HG03565 (cell line): Measurements from ENCODE around the gene RHNO1.
"Not testable (repeated sequence)": the region's sequence is repeated elsewhere in the genome, so short reads cannot be mapped to it uniquely, and the experiment has no call there.

Experiments used
- ATAC-seq: cut with Tn5 transposase; IDR thresholded peaks from one replicate; pipeline ENCODE4 v1.9.1; 2021; ENCODE audit warnings: mild to moderate bottlenecking, moderate library complexity; ENCODE audit not compliant: unreplicated experiment

The RHNO1 gene

DNA sequence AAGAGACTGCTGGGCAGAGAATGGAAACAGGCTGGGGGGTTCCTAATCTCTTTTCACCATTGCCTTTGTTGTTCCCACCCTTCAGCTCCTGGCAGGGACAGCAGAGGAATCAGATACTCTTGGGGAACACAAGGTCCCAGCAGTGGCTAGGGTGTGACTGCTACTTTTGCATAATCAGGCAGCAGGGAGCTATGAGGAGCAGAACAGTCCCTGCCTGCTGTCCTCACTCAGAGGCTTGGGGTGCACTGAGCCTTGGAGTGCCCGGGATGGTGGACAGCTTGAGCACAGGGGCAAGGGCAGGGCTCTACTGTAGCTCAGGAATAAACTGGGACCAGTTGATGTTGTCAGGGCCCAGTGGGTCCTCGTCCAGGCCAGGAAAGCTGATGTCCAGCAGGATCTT, 18.7 kb upstream of the RHNO1 start:
- ATAC-seq: no peak

DNA sequence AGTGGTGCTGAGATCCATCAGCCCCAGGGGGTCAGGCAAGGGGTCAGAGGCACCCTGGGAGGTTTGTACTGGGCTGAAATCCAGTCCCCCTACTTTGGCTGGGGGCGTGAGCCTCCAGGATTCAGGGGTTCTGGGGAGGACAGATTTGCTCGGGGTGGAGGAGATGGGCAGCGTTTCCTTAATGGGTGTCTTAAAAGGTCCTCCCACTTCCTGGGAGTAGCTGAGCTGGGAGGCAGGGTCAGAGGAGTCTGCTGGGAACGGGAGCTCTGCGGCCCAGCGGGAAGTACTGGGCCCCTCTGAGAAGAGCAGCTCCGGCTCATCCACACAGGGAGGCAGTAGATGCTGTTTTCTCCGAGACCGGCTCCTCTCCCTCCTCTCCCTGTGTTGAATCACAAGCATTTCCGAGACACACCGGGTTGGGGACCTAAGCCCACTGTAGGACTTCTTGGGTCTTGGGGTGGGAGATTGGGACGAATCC, 18.0 kb upstream of the RHNO1 start:
- no peak for ATAC-seq

DNA sequence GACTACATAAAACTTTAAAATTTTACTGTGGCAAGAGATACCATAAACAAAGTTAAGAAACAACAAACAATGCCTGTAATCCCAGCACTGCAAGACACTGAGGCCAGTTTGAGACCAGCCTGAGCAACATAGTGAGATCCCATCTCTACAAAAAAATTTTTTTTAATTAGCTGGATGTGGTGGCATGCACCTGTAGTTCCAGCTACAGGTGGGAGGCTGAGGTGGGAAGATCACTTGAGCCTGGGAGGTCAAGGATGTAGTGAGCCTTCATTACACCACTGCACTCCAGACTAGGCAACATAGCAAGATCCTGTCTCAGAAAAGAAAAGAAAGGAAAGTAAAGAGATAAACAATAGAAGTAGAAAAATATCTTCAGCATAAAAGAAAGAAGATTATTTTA, 16.9 kb upstream of the RHNO1 start:
- ATAC-seq: no peak

DNA sequence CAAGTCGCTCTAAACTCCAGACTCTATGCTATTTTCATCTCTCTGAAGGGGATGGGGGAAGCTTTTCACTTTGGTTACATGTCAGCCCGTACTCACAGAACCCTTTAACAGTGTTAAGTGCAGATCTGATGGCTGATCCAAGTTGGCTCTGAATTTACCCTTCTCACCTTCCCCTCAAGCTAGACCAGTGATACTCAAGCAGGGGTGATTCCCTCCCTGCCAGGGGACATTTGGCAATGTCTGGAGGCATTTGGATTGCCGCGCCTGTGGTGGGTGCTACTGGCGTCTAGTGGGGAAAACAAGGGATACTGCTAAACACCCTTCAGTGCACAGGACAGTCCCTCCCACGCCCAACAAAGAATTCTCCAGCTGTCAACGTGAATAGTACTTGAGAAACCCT, 14.1 kb upstream of the RHNO1 start:
- no peak for ATAC-seq

DNA sequence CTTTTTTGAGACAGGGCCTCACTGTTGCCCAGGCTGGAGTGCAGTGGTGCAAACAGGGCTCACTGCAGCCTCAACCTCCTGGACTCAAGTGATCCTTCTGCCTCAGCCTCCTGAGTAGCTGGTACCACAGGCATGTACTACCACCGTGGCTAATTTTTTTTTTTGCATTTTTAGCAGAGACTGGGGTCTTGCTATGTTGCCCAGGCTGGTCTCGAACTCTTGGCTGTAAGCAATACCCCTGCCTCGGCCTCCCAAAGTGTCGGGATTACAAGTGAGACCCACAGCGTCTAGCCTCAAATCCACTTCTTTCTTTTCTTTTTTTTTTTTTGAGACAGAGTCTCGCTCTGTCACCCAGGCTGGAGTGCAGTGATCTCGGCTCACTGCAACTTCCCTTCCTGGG, 13.6 kb upstream of the RHNO1 start:
- ATAC-seq: not testable (repeated sequence)

DNA sequence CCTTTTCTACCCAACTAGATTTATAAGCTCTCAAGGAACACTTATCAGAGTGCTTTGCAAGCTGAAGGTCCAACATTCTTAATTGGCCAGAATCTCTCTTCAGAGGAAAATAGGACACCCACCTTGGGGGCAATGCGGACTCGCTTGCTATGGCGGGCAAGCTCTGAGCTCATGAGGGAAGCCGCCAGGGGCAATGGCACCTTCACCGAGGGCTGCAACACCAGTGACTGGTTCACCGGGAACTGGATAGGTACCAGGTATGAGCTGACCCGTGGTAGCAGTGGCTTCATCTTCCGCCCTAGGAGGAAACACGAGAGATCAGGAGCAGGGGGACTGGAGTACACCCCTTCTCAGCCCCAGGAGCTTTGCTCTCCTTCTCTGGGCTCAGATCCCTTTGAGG, 12.8 kb upstream of the RHNO1 start:
- no peak for ATAC-seq

DNA sequence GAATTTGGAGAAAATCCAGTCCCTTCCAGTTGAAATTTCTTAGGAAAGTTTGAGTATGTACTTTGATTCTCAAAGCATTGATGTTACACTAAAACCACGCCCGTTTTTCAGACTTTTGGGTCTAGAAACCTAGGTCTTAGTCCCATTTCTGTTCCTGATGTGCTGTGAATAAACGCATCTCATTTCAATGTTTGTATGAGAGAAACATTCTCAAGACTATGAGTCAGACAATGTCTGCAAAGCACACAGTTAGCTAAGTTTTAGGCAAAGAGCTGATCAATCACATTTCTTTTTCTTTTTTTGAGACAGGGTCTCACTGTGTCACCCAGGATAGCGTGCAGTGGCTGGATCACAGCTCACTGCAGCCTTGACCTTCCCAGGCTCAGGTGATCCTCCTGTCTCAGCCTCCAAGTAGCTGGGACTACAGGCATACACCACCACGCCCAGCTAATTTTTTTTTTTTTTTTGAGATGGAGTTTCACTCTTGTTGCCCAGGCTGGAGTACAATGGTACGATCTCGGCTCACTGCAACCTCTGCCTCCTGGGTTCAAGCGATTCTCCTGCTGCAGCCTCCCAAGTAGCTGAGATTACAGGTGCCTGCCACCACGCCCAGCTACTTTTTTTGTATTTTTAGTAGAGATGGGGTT, 7.9 kb upstream of the RHNO1 start:
- ATAC-seq: not testable (repeated sequence)

DNA sequence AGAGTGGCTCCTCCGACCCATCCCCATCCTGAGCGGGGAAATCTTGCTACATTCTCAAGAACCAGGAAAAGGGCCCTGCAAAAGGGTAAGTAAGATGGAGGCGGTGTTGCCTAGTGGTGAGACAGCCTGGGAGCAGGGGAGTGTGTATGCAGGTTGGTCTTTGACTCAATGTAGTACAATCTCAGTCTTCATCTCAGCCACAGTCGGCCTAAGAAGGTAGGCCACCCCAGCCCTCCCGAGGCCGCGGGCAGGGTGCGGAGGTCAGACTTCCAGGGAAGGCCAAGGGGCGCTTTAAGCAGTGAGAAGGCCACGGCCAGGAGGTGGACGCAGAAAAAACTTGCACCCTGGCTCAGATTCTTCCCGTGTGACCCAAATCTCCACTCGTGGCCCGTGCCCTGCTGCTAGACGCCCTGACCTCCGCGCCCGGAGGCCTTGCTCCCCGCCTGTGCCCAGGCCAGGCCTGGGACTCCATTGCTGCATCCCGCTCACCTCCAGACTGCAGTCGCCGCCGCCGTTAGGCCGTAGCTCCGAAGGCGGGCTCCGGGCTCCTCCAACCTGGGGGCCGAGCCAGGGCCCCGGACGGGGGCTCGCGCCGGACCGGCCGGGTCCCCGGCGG, 484 bp upstream of the RHNO1 start:
- ATAC-seq: peak; percentile 29

DNA sequence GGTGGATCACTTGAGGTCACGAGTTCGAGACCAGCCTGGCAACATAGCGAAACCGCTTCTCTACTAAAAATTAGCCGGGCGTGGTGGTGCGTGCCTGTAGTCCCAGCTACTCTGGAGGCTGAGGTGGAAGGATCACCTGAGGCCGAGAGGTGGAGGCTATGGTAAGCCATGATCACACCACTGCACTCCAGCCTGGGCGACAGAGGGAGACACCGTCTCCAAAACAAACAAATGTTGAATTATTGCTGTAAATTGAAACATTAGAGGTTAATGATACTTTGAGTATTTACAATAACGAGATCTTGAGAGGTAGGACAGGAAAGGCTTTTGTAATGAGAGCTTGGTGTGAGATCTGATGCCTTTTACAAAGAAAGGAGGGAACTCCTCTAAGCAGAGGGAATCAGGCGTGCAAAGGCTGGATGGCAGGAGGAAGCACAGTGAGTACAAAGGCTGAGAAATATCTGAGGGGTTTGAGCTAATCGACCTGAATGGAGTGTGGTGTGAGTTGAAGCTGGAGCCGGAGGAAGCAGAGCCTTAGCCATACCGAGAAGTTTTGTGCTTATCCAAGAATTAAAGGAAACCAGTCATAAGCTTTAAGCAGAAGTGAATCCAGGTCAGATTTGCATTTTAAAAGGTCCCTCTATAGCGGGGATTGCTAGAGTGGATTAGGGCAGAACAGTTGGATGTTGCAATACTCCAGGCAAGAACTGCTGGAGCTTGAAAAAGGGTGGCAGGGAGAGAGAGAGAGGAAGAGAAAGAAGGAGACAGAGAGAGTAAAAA, 1.1 kb downstream of the RHNO1 start:
- no peak for ATAC-seq

DNA sequence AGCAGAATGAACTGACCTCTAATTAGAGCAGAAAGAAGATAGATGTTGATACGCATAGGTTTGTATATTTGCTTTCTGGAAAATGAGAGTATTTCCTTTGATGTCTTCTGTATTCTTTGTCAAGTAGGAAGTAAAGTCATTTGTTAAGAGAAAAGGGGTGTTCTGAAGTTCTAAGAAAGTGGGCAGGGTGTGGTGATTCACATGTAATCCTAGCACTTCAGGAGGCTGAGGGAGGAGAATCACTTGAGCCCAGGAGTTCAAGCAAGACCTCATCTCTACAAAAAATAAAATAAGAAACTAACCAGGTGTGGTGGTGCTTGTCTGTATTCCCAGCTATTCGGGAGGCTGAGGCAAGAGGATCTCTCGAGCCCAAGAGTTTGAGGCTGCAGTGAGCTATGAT, 2.8 kb downstream of the RHNO1 start:
- ATAC-seq: no peak

DNA sequence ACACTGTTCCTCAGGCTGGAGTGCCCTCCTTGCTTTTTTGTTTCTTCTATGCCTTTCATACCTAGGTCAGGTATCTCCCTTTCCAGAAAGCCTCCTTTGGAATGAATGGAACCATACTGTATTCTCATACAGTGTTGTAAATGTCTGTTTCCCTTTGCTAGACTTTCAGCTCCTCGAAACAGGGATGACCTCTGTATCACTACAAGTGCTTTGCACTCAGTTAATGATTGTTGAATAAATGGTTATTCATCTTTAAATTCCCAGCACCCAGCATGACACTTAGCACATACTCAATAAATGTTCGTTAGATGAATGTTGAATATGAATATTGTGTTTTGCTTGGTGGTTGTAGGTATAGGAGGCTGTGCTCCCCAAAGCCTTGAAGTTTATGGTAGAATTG, 7.8 kb downstream of the RHNO1 start:
- ATAC-seq: no peak

DNA sequence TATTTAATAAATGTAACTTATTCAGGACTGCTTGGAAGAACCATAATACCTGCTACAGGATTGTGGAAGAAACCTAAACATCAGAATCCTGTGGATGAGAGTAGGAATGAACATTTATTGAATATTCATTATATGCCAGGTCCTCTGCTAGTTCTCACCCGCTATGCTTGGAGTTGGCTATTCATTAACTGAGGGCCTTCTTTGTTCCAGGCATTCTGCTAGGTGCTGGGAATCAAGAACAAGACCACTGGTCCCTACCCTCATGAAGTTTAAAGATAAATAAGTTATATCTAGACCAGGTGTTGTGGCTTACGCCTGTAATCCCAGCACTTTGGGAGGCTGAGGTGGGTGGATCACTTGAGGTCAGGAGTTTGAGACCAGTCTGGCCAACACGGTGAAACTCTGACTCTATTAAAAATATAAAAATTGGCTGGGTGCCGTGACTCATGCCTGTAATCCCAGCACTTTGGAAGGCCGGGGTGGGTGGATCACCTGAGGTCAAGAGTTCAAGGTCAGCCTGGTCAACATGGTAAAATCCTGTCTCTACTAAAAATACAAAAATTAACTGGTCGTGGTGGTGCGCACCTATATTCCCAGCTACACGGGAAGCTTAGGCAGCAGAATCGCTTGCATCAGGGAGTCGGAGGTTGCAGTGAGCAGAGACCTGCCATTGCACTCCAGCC, 9.9 kb downstream of the RHNO1 start:
- ATAC-seq: no peak

DNA sequence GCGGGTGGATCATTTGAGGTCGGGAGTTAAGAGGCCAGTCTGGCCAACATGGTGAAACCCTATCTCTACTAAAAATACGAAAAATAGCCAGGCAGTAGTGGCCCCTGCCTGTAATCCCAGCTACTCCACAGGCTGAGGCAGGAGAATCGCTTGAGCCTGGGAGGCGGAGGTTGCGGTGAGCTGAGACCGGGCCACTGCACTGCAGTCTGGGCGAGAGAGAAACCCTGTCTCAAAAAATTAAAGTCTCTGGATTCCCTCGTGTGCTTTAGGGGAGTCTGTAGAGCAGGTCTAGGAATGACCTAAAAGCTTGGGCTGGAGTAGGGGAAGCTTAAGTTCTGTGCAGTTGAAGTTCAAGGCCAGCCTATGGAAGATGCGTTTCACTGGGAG, 13.0 kb downstream of the RHNO1 start:
- ATAC-seq: no peak

DNA sequence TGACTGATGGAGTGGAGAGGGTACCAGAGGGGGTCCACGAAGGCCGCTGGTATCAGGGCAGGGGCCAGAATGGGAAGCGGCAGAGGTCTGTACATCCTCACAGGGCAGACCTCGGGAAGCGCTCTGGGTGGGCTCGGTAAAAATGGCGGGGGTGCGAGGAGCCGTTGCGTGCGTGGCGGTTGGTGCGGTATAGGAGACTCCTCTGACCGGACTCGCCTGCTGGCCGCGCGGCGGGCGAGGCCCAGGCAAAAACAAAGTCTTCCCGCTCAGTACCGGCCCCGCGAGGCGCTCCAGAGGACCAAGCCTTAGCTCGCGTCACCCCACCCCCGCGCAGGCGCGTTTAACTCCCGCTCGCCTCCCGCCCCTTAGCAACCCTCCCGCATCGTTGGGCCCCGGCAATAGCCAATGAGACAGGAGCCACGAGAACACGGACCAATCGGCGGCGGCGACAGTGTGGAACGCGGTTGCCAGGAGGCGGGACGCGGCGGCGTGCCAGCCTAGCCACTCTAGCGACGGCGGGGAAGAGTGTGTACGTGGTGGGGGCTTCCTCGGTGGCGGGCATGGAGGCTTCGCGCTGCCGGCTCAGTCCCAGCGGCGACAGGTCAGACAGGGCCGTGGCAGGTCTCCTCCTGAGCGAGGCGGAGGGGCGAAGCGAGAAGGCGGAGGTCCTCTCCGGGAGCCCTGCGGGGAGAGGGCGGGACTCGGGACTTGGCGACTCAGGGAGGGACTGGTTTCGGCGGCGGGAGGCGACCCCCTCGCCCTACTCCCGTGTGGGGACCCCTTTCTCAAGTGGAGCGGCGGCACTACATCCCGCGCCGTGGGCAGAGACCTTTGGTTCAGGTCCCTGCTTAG, 13.6 kb downstream of the RHNO1 start, which contains the start of gene TULP3:
TULP3 (plus strand) TSS at position 504 of the 852 bp plus-strand sequence; CDS start at position 561, 57 bp downstream.
- peak; percentile 89 for ATAC-seq

DNA sequence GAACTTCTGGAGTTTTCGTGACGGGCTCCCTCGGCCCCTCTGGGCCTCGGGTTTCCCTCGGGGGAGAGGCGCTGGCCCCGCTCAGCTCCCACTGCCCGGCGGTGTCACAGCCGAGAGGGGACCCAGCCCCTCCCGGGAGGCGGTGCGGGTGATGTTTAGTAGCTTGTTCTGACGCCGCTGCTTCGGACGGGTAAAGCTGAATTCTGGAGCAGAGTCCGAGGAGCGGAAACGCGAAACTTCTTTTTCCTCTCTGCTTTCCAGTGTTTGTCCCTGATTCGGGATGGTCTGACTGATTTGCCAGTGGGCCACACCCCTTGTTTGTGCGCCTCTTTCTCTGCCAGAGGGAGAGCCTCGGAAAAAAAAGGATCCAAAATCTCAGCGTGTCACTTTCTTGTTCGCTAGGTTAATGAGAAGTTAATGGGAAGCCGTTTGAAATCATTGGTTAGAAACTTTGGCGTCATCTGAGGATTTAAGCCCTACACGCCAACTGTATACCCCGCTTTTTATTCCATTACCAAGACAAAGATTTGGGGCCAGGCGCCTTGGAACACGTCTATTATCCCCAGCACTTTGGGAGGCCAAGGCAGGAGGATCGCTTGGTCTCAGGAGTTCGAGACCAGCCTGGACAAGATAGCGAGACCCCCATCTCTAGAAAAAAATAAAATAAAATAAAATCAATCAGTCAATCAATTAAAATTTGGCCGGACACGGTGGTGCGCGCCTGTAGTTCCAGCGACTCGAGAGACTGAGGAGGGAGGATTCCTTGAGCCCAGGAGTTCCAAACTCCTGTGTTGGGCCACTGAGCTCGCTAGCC, 14.4 kb downstream of the RHNO1 start:
- ATAC-seq: peak; percentile 16

DNA sequence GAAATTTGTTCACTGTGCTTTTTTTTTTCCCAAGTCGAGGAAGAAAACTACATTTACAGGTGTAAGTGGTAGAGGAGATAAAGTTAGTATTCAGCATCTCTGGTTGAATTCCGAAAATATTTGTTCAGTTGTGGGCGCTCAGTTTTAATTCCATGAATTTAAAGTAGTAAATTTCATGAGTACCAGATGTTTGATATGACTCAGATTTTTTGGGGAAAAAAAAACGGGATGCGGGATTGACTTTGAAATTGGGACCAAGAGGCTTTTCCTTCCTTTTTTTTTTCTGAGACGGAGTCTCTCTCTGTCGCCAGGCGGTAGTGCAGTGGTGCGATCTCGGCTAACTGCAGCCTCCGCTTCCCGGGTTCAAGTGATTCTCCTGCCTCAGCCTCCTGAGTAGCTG, 15.2 kb downstream of the RHNO1 start:
- no peak for ATAC-seq

DNA sequence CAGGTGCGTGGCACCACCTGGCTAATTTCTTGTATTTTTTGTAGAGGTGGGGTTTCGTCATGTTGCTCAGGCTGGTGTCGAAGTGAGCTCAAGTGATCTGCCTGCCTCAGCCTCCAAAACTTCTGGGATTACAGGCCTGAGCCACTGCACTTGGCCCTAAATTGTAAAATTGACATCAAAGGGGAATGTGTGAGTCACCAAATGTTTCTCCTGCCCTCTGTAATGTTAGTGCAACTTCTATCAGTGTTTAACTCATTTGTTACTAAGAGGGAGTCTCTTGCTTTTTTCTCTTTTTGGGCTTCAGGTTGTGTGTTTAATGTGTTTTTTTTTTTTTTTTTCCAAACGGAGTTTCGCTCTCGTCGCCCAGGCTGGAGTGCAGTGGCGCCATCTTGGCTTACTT, 16.0 kb downstream of the RHNO1 start:
- no peak for ATAC-seq

DNA sequence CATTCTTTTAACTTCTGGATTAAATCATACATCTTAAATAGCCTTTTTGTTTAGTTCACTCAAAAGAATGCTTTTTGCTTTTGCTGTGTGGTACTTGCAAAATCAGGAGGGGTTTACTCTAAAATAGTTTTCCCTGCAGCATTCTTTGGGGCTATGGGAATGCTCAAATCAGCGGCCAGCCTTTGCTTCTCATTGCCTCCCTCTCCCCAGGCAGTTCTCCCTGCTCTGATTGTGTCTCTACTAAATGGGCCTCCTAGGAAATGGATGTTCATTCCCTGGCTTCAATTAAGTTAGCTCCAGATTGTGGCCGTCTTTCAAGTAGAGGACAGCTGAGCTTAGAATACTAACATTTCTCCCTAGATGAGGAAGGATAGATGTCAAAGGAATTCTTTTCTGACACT, 18.0 kb downstream of the RHNO1 start:
- ATAC-seq: no peak

DNA sequence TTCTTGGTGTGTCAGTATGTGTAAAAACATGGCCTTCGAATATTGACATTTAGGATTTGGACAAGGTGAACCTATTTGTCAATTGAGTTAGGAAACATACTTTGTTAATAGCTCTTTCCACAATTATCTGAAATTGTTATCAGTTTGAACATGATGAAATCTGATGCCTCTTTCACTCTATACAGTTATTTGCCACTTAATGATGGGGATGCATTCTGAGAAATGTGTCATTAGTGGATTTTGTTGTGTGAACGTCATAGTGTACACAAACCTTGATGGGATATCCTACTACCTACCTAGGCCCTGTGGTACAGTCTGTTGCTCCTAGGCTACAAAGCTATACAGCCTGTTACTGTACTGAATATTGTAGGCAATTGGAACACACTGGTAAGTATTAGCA, 18.5 kb downstream of the RHNO1 start:
- ATAC-seq: no peak

DNA sequence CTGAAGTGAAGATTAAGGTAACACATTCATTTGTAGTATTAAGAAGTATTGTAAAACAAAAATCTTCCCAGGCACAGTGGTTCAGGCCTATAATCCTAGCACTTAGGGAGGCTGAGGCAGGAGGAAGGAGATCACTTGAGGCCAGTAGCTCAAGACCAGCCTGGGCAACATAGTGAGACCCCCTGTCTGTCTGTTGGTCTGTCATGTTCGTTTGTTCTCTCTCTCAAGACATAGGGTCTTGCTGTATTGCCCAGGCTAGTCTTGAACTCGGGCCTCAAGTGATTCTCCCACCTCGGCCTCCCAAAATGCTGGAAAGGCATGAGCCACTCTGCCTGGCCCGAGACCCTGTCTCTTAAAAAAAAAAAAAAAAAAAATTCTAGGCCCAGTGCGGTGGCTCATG, 20.4 kb downstream of the RHNO1 start:
- no peak for ATAC-seq
